ENCODE results near the gene FST.

FST gene, protein sequence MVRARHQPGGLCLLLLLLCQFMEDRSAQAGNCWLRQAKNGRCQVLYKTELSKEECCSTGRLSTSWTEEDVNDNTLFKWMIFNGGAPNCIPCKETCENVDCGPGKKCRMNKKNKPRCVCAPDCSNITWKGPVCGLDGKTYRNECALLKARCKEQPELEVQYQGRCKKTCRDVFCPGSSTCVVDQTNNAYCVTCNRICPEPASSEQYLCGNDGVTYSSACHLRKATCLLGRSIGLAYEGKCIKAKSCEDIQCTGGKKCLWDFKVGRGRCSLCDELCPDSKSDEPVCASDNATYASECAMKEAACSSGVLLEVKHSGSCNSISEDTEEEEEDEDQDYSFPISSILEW

DNA sequence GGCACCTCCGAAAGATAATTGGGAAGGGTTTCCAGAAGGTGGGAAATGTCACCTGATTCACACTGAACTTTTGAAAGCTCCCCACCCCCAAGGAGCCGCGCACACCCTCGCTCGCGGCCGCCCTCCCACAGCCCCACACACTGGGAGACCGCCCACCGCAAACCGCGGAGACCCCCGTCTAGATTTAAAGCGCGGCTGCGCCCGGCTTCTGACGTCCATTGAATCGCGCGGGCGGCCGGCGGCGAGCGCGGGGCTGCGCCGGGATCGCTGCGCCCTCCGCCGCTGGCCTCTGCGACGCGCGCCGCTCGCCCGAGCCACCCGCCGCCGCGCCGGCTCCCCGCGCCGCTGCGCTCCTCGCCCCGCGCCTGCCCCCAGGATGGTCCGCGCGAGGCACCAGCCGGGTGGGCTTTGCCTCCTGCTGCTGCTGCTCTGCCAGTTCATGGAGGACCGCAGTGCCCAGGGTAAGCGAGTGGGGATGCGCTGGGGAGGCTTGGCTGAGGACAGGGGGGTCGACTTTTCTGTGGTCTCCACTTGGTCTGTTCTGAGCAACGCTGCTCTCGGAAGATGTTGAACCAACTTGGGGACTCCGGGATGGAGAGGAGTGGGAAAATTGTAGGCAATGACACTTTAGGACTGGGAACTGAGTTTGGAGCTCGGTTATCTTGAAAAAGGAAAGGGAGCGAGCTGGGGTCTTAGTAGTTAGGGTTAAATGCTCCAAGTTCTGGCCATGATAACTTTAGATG is at the start of gene FST:
Gene FST (plus strand): TSS at position 214 of the 743 bp plus-strand sequence. CDS start 163 bp downstream, at position 377.
- no peak for DNase-seq

DNA sequence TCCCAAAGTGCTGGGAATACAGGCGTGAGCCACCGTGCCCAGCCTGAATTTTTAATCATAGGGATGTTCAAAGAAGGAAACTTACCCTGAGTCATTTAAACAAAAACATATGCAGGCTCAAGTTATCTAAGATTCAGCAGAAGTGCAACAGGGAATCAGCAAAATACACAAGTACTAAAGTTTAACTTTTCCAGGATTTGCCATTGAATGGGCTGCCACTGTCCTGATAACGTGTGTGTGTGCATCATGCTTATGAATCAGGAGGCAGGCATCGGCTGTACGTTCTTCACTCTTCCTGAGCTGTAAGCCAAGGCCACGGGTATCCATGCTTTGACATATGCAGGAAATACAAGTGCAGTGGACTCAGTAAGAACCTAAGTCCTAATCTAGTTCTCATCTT is 48.8 kb upstream of the FST start:
- no peak for DNase-seq

DNA sequence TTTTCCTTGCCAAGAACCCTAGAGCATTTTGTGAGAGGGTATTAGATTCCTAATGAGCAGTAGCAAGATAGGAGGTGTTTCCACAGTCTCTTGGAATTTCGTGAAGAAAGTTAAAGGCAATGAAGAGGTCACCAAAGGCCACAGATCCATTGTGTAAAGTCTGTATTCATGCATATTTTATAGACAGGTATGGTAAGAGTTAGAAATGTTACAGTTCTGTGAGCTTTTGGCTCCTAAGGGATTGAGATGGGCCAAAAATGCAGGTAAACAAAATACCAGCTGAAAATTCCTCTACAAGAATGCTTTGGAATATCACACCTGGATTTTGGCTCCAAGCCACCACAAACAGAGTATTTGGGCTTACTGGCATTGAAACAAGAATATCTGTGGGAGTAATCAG is 47.4 kb upstream of the FST start:
- DNase-seq = no peak

DNA sequence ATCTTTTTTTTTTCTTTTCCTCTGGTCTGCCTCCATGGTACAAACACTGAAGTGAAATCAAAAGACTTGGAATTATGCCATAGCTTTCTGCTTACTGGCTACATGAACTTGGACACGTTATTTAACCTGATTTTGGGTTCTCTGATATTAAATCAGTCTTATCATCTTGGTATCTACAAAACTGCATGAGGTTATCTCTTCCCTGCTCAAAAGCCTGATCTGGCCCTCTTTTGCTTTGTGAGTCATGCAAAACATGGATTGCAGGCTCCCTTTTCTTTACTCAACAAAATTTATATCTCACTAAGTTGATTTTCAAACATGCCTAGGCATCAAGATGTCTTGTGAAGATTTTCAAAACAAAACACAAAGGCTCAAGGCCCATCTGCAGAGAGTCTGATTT is 45.9 kb upstream of the FST start:
- no peak for DNase-seq

DNA sequence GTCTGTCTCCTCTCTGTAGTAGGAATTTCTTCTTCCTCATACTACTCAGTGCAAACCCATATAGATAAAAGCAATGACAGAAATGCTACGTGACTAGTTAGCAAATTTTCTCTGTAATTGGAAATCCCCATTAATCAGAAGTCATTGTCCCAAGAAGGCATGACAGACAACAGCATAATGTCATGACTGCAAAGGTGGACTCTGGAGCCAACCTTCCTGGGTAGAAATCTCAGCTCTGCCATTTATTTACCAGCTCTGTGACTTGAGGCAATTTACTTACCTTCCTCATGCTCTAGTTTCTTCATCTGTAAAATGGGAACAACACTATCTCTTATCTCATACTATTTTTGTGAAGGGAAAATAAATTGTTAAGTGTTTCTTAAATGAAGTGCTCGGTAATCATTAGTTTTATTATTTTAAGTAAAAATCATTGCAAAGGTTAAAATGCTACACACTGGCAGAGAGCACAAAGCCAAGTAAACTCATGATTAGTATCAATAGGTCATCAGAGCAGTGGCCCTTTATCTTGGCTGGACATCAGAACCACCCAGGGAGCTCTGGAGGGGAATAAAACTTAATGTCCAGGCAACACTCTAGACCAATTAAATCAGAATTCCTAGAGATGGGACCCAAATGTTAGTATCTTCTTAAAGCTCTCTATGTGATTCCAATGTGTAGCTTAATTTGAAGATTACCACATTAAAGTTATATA is 43.8 kb upstream of the FST start:
- DNase-seq = no peak

DNA sequence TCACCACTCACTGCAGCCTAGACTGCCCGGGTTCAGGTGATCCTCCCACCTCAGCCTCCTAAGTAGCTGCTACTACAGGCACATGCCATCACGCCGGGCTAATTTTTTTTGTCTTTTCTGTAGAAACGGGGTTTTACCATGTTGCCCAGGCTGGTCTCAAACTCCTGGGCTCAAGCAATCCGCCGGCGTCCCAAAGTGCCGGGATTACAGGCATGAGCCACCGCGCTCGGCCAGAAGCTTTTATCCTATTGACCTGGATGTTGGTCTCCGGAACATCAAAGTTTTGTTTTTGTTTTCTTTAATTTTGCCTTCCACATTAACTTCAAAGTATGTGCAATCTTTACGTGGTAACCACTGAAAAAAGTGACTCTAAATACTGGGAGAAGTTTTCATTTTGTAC is 42.4 kb upstream of the FST start:
- DNase-seq = no peak

DNA sequence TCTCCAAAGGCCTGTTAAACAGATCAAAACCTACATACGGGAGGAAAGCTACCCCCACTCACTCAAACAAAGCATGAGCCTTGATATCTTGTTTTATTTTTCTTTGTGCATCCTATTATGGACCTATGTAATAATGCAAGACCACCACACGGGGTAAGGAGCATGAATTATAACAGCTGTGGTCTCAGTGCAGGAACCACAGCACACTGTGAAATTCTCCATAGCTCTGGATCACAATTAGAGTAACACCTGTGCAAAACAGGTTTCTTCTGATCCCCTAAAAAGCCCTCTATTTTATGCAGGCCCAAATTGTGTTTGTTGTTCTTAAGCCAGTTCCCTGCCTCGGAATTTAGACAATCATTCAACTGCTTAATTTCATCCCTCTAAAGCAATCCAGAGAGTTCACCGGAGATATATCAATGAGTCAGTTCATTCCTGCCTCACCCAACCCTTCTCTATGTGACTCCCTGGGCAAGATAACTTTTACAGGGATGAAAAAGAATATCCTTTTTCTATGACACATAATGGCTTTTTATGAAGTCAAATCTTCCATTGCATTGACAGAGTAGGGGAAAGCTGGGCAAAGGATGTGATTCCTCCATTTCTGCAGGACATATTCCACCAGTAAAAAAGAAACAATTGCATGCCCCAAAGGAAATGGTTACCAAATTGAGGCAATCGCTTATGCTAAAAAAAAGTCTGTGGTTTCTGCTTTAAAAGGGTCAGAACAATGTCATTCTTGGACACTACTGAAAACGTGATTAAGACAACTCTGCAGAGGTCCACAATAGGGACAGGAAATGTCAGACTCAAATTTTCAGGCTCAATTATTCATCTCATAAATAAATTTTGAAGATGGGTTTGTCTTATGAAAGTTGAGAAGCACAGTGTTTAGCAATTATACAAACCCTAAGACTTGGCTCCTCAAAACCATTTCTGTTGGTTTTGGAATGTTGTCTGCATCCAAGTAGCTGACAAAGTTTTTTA is 41.6 kb upstream of the FST start:
- DNase-seq = no peak

DNA sequence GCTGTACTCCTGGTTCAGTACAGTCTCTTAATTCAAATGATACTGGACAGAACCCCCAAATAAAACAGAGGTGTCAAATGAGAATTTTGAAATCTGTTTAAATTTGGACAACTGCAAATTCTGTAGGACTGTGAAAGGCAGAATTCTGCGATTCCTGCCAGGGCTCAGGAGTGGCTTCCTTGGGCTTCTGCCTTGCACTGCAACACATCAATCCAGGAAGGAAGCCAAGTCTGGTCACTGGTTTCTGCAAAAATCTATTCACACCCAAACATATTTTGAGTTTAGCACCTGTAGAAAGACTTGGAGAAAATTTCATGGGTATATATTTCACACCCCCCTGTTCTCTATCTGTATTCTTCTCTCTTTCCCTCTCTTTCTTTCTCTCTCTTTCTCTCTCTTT is 37.5 kb upstream of the FST start:
- no peak for DNase-seq

DNA sequence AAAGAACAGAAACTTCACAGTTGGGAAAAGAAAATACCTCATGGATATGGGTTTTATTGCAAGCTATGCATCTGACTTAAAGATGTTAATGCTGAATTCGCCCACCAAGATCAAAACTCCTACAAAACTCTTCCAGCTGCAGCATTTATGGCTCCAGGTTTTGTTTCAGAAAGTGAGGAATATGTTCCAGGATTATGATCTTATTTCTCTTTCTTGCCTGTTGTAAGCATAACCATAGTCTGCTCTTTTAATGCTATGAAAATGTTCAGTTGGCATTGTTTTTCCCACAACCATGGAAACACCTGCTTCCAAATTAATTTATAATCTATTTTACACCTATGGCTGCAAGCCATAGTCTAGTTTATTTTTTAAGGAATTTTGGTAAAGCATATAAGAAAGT is 34.9 kb upstream of the FST start:
- no peak for DNase-seq

DNA sequence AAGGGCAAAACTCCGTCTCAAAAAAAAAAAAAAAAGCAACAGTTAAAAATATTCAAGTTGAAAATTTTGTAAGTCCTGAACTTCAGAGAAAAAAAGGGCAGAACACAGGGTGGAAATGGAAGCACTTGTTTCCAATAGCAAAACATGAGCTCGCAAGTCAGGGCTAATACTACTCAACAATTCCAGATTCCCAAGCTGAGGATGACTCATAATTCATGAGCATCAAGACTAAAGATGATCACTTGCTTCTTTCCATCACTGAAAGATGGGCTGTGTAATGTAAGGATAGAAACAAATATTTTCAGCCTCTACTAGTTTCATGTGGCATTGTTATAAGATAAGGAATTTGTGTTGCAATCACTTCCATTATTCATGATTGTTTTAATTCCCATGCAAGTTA is 33.5 kb upstream of the FST start:
- no peak for DNase-seq

DNA sequence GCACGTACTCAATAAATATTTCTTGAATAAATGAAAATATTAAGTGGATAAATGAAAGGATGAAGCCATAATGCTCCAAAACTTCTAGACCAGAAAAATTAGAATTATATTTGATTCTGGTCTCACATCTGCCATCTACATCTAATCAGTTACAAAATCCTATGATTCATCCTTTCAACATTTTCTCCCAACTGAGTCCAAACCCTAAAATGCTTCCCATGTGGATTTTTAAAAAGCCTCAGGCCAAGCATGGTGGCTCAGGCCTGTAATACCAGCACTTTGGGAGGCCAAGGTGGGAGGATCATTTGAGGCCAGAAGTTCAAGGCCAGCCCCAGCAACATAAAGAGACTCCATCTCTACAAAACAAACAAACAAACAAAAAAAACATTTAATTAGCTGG is 31.6 kb upstream of the FST start:
- DNase-seq = no peak

DNA sequence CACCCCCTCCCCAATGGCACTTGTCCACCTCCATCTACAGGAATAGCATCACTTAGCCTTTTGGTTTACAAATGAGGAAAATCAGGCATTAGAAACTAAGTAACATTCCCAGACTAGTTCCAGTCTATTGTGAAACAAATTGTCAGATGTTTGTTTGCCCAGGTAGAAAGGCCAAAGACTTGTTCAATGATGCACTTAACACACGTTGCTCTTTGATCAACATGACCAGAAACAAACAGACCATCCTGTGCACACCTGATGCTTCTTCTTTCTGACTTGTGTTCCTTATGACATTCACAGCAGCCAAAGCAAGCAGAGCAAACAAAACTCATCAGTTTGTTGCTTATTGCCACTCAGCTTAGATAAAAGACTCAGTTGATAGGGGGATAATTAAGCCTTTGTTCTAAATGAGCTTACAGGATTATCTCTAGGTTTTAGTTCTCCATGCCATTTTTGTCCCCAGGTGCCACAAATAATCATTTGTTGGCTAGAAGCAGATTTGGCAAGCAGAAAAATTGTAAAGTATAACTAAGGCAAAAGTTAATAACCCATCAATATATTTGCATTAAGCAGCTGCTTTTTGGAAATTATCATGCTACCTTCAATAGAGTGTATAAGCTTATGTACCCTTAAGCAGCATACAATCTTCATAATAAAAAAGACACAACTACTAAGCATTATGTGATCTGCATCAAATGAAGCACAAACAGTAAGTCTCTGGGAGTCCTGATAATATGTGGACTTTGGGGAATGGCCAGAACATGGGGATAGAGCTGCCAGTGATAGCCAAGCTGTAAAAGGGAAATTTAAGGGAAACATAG is 26.3 kb upstream of the FST start:
- DNase-seq = no peak

DNA sequence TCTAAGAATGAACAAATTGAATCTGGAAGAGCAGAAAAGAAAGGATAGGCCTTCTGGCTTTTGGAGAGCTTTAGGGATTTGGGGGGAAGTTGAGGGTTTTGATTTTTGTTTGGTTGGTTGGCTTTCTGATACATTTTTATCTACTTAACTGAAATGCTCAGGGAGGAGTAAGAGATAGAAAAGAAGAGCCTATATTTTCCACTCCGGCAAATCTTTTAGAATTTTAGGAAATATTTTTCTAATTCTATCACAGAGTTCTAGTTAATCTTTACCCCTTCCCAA is 25.8 kb upstream of the FST start:
- no peak for DNase-seq

DNA sequence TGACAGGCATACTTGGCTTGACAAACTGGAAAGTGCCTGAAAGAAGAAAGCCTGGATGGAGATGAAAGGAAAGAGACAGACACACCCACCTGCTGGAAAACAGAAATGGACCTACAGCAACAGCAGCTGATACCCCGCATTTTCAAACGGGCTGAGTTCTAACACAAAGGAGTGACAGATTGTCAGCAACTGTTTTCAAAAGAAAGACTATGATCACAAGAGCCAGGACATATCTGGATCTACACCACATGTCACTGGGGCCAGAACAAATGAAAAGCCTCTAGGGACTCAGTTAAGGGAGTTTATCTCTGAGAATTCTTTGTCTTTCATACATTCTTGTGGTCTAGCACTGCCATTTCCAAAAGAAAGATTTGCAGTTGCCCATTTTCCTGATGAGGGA is 24.1 kb upstream of the FST start:
- no peak for DNase-seq

DNA sequence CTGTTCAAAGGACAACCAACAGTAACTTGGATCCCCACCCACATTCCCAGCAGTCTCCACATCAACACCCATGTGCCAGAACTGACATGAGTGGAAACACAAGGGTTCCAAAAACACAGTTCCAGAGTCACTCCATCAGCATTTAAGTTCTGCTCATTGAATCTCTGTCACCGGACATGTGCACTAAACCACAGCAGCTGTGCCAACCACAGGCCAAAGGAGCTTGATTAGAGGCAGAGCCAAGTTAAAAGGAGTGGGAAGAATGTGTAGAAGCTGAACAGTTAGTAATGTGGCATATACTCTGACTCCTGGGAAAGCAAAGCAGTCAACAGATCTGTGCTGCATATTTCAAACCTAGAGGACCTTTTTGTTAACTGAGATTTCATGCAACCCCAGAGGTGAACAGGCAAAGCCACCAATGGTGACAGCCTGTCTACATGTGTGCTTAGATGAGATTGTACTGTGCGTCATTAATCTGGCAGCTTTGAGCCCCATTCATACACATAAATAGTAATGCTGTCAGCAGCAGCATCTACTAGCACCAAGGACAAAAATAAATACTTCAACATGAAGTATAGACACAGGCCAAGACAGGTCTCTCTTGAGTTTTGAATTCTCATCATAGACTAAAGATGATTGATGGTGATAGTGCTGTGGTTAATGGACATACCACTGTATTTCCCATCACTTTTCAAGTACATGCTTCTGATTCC is 16.4 kb upstream of the FST start:
- DNase-seq = no peak

DNA sequence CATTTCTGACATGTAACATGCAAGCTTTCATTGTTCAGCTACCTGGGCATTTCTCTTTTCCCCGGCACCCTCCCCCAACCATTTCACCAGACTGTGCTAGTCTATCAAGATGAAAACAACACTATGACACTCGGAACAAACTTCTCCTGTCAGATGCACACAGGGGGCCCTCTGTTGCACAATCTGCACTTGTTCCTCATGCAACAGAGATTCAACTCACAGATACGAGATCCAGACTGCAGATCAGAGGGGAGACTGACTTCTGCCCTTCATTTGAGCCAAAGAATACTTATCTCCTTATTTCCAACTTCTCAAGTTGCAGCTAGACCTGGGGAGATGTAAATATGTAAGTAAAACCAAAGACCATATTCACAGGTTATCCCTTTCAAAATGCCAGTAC is 15.7 kb upstream of the FST start:
- DNase-seq = no peak

DNA sequence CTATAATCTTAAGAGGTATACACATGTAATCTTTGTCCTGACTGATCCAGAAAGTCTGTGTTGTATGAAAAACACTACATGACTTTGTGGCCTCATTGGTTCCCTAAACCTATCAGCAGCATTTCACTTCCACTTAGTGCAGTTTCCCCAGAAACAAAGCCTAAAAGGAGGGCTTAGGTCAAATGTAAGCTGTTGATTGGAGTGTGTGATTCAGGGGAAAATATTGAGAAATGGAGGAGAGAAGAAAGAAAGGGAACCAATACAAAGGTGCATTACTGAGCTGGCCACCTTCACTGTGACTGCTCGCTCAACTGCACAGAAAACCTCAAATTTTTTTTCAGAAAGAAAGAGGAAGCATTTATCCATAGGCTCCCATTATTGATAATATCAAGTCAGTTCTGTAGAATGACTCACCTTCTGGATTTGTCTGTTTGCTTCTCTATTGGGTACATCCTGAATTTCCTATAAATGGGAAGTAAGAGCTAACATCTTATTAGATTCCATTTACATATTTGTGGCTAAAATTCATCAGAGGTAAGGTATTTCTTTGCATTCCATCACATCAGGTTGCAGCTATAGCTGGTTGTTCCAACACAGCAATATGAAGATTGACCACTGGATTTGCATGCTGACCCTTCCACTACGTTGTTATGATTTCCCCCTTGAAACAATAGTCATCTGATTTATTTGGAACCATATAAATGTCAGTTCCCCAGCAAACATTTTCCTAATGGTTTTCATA is 10.3 kb upstream of the FST start:
- DNase-seq = no peak

DNA sequence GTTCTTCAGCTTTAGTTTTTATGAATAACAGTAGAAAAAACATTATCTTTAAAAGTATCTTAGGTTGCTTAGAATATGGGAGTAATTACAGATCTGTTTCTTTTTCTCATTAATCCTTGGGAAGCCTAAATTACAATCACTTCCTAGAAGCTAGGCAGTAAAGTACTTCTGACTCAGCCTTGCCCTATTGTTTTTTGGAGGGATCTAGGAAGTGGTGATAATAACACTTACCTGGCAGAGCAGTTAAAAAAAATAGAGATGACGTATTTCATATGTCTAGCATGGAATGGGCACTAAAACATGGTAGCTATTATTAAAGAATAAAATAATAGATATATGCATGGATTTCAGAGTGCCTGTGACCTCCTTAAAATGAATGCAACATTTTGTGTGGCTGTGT is 8.2 kb upstream of the FST start:
- no peak for DNase-seq

DNA sequence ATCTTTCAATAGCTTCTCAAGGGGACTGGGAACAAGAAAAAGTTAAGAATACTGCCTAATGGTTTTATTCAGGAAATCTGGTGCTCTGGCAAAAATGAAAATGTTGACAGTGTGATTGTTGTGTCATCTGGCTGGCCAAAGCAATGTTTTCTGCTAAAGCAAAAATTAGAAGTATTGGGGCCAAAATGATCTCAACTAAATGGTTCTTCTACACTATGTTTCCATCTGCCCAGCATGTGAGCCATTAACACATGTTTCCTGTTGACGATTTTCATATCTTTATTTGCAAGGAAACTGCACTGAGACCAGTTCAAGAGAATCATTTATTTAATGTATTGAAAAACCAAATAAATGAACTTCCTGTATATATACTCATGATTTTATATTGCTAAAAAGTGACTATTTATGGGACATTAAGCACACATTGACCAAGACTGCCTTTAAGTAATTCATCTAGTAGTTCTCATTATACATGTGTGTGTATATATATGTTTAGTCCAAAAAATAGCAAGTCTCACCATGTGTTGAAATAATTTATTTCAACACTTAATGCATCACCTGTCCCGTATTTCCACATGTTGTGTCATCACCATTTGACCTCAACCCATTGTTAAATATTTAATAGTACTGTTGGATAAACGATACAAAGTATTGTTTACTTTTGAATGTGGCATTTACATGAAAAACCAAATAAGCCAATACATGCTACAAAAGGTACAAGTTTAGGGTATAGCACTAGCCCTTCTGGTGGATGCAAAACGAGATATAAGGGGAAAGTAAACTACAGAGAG is 7.5 kb upstream of the FST start:
- no peak for DNase-seq

DNA sequence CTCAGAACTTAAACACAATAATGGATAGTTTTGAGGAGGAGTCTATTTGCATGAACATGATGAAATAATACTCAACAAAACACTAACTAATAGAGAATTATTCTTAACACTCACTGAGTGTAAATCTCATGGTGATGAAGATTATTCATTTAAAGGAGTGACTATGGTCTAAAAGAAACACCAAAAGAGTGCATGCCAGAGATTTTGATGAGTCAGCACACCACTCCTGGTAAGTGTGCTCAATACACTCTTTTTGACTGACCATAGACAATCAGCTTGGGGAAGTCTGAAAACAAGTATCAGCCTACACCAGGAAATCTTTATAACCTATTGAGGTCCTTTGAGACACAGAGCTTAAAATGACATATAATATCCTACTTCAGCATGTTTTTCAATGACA is 6.8 kb upstream of the FST start:
- no peak for DNase-seq
